Measurements from ENCODE around the gene CCDC171.

The CCDC171 gene

DNA sequence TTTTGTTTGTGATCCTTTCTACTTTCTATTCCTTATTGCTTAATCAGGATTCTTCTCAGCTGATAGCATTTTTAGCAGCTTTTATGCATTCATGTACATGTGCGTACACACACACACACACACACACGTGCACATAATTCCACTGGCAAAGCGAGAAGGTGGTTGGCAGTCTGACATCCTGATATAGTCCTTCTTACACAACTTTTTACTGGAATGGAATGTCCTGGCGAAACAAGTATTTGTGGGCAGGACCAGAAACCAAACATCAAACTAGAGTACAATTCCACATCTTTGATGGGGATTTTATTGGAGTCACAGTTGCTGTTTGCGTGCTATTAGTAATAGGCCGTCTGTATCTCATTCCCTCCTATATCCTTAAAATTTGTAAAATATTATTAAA, 356.5 kb downstream of the CCDC171 start:
- Histone ChIP-seq H3K4me3 (ENCODE audit: low read depth, low read length) (no peak overlapping the region), H3K9me3 (ENCODE audit: severe bottlenecking) (no peaks in the 10 kb centered on the region), H3K36me3 (no peaks in the 10 kb centered on the region), H3K27me3 (ENCODE audit: insufficient read depth, low read depth, severe bottlenecking) (no peaks in the 10 kb centered on the region), H3K27ac (no peak overlapping the region)
- DNase-seq = no peak
- TF ChIP-seq, protein P1, sequence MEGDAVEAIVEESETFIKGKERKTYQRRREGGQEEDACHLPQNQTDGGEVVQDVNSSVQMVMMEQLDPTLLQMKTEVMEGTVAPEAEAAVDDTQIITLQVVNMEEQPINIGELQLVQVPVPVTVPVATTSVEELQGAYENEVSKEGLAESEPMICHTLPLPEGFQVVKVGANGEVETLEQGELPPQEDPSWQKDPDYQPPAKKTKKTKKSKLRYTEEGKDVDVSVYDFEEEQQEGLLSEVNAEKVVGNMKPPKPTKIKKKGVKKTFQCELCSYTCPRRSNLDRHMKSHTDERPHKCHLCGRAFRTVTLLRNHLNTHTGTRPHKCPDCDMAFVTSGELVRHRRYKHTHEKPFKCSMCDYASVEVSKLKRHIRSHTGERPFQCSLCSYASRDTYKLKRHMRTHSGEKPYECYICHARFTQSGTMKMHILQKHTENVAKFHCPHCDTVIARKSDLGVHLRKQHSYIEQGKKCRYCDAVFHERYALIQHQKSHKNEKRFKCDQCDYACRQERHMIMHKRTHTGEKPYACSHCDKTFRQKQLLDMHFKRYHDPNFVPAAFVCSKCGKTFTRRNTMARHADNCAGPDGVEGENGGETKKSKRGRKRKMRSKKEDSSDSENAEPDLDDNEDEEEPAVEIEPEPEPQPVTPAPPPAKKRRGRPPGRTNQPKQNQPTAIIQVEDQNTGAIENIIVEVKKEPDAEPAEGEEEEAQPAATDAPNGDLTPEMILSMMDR (IDR thresholded peaks at IDR 0.05; ENCODE audit: low read depth, low read length) = no peak

DNA sequence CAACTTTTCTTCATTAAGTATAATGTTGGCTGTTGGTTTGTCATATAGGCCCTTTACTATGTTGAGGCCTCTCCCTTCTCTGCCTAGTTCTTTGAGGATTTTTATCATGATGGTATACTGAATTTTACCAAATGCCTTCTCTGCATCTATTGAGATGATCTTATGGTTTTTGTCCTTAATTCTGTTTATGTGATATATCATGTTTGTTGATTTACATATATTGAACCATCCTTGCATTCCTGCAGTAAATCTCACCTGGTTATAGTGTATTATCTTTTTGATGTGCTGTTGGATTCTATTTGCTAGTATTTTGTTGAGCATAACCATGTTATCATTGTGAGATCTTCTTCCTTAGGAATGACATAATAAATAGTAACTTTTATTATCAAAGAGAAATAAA, 362.9 kb downstream of the CCDC171 start:
- Histone ChIP-seq H3K27ac (no peak overlapping the region), H3K27me3 (ENCODE audit: insufficient read depth, low read depth, severe bottlenecking) (no peaks in the 10 kb centered on the region), H3K4me3 (ENCODE audit: low read depth, low read length) (no peak overlapping the region), H3K36me3 (no peaks in the 10 kb centered on the region), H3K9me3 (ENCODE audit: severe bottlenecking) (no peaks in the 10 kb centered on the region)
- TF ChIP-seq, protein P1 (IDR thresholded peaks at IDR 0.05; ENCODE audit: low read depth, low read length) = no peak
- no peak for DNase-seq

DNA sequence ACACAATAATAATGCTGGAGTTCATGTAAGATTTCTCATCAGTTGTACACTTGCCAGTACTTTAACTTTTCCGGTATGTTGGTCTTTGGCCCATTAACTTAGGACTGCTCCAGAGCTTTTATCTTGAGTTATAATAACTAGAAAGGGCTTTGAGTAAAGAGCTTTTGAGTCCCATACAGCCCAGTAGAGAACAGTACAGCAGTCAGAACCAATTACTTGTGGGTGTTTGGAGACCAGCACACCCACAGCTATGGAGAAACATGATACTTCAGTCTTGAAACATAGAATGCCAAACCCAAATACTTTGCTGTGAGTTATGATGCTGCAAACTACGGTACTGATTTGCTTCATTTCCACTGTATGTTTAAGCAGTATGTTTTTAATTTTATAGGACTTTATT, 374.3 kb downstream of the CCDC171 start:
- H3K27me3 ChIP-seq (ENCODE audit: insufficient read depth, low read depth, severe bottlenecking) = no peaks in the 10 kb centered on the region
- H3K4me3 ChIP-seq (ENCODE audit: low read depth, low read length) = no peak overlapping the region
- TF ChIP-seq, protein P1 (IDR thresholded peaks at IDR 0.05; ENCODE audit: low read depth, low read length) = no peak
- DNase-seq = no peak
- no peaks in the 10 kb centered on the region for H3K9me3 ChIP-seq (ENCODE audit: severe bottlenecking)
- no peak overlapping the region for H3K27ac ChIP-seq
- no peaks in the 10 kb centered on the region for H3K36me3 ChIP-seq

DNA sequence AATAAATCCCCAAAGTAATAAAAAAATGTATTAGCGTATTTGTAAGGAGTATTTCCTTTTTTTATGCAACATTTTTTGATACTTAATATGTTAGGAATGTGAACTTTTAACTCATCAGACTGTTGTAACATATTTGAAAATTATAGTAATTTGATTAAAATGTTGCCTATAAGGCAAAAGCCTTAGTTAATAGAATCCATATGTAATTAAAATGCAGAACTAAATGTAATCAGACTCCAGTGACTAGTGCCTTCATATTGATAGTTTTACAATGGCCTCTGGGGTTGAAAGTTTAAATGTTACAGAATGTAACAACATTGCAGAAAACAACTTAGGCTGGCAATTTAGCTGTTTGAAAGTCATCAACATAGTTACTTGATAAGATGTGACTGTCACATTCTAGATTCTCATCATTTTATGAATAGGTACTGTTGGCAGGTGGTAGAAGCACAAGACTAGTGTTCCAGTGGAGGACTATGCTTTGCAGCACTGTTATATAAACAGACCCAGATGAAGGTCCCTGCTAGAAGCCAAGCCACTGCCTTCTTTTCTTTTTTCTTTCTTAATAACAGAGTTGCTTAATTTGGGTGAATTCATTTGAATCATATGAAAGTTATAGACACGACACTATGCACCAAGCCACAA, 382.9 kb downstream of the CCDC171 start:
- DNase-seq = no peak
- no peaks in the 10 kb centered on the region for H3K27me3 ChIP-seq (ENCODE audit: insufficient read depth, low read depth, severe bottlenecking)
- no peak overlapping the region for H3K4me3 ChIP-seq (ENCODE audit: low read depth, low read length)
- no peaks in the 10 kb centered on the region for H3K9me3 ChIP-seq (ENCODE audit: severe bottlenecking)
- H3K36me3 ChIP-seq = no peaks in the 10 kb centered on the region
- H3K27ac ChIP-seq = no peak overlapping the region
- TF ChIP-seq, protein P1 (IDR thresholded peaks at IDR 0.05; ENCODE audit: low read depth, low read length) = no peak

DNA sequence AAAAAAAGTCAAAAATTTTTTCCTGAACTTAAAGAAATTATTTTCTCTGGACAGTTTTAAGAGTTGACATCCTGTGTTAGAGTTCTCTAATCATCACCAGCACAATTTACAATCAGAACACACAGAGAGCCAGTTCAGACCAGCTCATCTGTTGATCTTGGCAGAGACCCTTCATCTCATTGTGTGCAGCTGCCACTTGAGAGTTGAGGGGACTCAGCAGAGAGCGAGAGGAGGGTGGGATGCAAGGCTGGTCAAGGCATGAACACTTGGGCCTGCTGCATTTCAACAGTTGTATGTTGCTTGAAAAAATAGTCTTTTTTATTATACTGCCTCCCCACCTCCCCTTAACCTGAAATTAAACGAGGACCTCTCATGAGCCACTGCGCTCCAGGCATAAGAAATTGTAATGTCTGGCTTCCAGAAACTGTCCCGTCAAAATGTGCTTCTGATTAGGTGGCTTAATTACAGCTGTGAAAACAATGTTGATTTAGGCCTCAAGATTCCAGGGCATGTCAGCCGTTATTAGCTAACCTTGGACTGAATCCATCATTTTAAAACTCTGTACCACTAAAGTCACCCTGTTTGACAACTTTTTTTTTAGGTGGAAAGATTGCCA, 383.6 kb downstream of the CCDC171 start:
- Histone ChIP-seq H3K36me3 (no peaks in the 10 kb centered on the region), H3K27me3 (ENCODE audit: insufficient read depth, low read depth, severe bottlenecking) (no peaks in the 10 kb centered on the region), H3K9me3 (ENCODE audit: severe bottlenecking) (no peaks in the 10 kb centered on the region), H3K27ac (no peak overlapping the region), H3K4me3 (ENCODE audit: low read depth, low read length) (no peak overlapping the region)
- TF ChIP-seq, protein P1 (IDR thresholded peaks at IDR 0.05; ENCODE audit: low read depth, low read length) = no peak
- DNase-seq = no peak

All from WERI-Rb-1 (cell line).